HG03139 (cell line): Measurements from ENCODE around the gene DNAJC22.
"Not testable (repeated sequence)": the region's sequence is repeated elsewhere in the genome, so short reads cannot be mapped to it uniquely, and the experiment has no call there.

Source experiments
- ATAC-seq: cut with Tn5 transposase; IDR thresholded peaks from one replicate; pipeline ENCODE4 v1.9.1; 2021; ENCODE audit not compliant: unreplicated experiment

The DNAJC22 gene

GRCh38 chr12:49330631-49331379, 15.9 kb upstream of the DNAJC22 start:
- ATAC-seq = no peak

GRCh38 chr12:49331380-49332222, 15.1 kb upstream of the DNAJC22 start:
- ATAC-seq = no peak

- no peak for ATAC-seq
These were observed 14.2 kb upstream of the DNAJC22 start for GRCh38 chr12:49332441-49332861.

GRCh38 chr12:49332891-49333371, 13.8 kb upstream of the DNAJC22 start:
- no peak for ATAC-seq

- ATAC-seq = not testable (repeated sequence)
These were observed 12.9 kb upstream of the DNAJC22 start for GRCh38 chr12:49333778-49334177.

- no peak for ATAC-seq
These were observed 12.5 kb upstream of the DNAJC22 start for GRCh38 chr12:49334226-49334625.

GRCh38 chr12:49334681-49335080, 12.0 kb upstream of the DNAJC22 start:
- no peak for ATAC-seq

- no peak for ATAC-seq
These were observed 11.4 kb upstream of the DNAJC22 start for GRCh38 chr12:49335118-49335954.

- no peak for ATAC-seq
These were observed 10.6 kb upstream of the DNAJC22 start for GRCh38 chr12:49335955-49336644.

GRCh38 chr12:49336645-49337584, 9.8 kb upstream of the DNAJC22 start, which contains the start of gene C1QL4:
Gene C1QL4 (minus strand): TSS chr12:49337188. CDS start chr12:49336477, 711 bp downstream.
- ATAC-seq = no peak

- no peak for ATAC-seq
These were observed 7.7 kb upstream of the DNAJC22 start for GRCh38 chr12:49338830-49339463.

- no peak for ATAC-seq
These were observed 7.2 kb upstream of the DNAJC22 start for GRCh38 chr12:49339464-49339861.

- ATAC-seq = no peak
These were observed 6.4 kb upstream of the DNAJC22 start for GRCh38 chr12:49340095-49340870.

- no peak for ATAC-seq
These were observed 5.5 kb upstream of the DNAJC22 start for GRCh38 chr12:49340971-49341776.

GRCh38 chr12:49341777-49342065, 5.0 kb upstream of the DNAJC22 start:
- no peak for ATAC-seq

- ATAC-seq = no peak
These were observed 4.4 kb upstream of the DNAJC22 start for GRCh38 chr12:49342066-49342913.
